SK-N-SH (cell line): Measurements from ENCODE around the gene SLC35F5.

Experiments
- CHD2 ChIP-seq: fragments of 150-350 bp; IDR thresholded peaks from 2 replicates; pipeline ENCODE4 v1.6.1; 2018; ENCODE audit warnings: low read length; ENCODE audit not compliant: partially characterized antibody
- CTCF ChIP-seq: fragments of 200-600 bp; sonication (generic); IDR thresholded peaks from 2 replicates; pipeline ENCODE4 v1.6.1; 2017; ENCODE audit warnings: antibody characterized with exemption, mild to moderate bottlenecking, moderate library complexity
- JUND ChIP-seq: IDR thresholded peaks from 2 replicates; pipeline ENCODE4 v1.4.0; 2012
- MAX ChIP-seq: IDR thresholded peaks from 2 replicates; pipeline ENCODE4 v1.4.0; 2012; ENCODE audit warnings: low read depth
- NRF1 ChIP-seq: IDR thresholded peaks from 2 replicates; pipeline ENCODE4 v1.6.1; 2012; ENCODE audit warnings: low read depth, mild to moderate bottlenecking, low read length
- TF ChIP-seq, protein P1 (sequence below): fragments of 150-350 bp; IDR thresholded peaks from 2 replicates; pipeline ENCODE4 v1.6.1; 2017; ENCODE audit warnings: antibody characterized with exemption, low read length, low read depth, borderline replicate concordance
- TF ChIP-seq, protein P2 (sequence below): IDR thresholded peaks from 2 replicates; pipeline ENCODE4 v1.4.0; 2012; ENCODE audit warnings: low read depth, borderline replicate concordance

- TF ChIP-seq CHD2: no peak
- no peak for TF ChIP-seq CTCF
- TF ChIP-seq NRF1: no peak
- TF ChIP-seq, protein P1, sequence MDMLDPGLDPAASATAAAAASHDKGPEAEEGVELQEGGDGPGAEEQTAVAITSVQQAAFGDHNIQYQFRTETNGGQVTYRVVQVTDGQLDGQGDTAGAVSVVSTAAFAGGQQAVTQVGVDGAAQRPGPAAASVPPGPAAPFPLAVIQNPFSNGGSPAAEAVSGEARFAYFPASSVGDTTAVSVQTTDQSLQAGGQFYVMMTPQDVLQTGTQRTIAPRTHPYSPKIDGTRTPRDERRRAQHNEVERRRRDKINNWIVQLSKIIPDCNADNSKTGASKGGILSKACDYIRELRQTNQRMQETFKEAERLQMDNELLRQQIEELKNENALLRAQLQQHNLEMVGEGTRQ: no peak
- TF ChIP-seq, protein P2, sequence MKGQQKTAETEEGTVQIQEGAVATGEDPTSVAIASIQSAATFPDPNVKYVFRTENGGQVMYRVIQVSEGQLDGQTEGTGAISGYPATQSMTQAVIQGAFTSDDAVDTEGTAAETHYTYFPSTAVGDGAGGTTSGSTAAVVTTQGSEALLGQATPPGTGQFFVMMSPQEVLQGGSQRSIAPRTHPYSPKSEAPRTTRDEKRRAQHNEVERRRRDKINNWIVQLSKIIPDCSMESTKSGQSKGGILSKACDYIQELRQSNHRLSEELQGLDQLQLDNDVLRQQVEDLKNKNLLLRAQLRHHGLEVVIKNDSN: no peak
- no peak for TF ChIP-seq MAX
- TF ChIP-seq JUND: no peak
Observed at GRCh38 chr2:113796592-113797175, 40.2 kb upstream of the SLC35F5 start.
